ENCODE measurements around the gene ATP8B3. TPM values are rescaled to one million over a fixed set of nuclear protein-coding genes. Genes with fewer than 3 reads are reported as not detected.
A peak's percentile ranks its signal among the peaks of the same experiment; 100 is the strongest.
"Not testable (repeated sequence)": the region's sequence is repeated elsewhere in the genome, so short reads cannot be mapped to it uniquely, and the experiment has no call there.

The ATP8B3 gene
- total and polyA plus RNA-seq, 2 experiments from 2014 or later = 2.1 to 6.0 TPM

DNA sequence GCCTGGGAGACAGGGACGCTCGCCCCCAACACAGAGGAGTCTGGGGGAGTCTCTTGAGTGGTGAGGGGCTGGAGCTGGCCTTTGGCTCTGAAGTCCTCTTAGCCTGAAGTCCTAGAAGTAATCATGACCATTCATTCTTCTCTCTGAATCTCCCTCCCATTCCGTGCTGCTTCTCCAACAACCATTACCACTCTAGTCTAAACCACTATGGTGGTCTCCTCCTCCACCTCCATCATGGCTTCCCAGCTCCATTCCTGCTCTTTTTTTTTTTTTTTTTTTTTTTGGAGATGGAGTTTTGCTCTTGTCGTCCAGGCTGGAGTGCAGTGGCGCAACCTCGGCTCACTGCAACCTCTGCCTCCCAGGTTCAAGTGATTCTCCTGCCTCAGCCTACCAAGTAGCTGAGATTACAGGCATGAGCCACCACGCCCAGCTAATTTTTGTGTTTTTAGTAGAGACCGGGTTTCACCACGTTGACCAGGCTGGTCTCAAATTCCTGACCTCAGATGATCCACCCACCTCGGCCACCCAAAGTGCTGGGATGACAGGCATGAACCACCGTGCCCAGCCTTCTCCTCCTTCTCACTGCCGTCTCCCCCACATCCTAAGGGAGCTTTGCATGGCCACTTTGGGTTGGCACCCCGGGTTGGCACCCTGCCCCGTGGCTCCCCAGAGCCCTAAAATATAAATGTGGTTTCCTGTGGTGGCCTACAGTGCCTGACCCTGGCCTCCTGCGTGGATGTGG lies 51.1 kb downstream of the ATP8B3 start:
- peaks cover 17% of the 10 kb centered on the region for H3K4me1 Mint-ChIP-seq
- DNase-seq (ENCODE audit: low spot score); ATAC-seq; H3K27ac ChIP-seq (ENCODE audit: low read depth); H3K36me3 ChIP-seq (ENCODE audit: insufficient read depth); H3K4me1 ChIP-seq (ENCODE audit: insufficient read depth); H2AFZ ChIP-seq; H3K4me2 ChIP-seq; H3K9me2 ChIP-seq (ENCODE audit: insufficient read depth); H3K27ac Mint-ChIP-seq; H3K36me3 Mint-ChIP-seq (ENCODE audit: low read depth); H3K79me2 ChIP-seq (replicated peaks; ENCODE audit: insufficient read depth); H3K4me3 ChIP-seq; H3K4me3 Mint-ChIP-seq: not testable (repeated sequence)
- Histone ChIP-seq H3K27me3 (ENCODE audit: insufficient read depth) (peaks cover 100% of the 10 kb centered on the region), H4K20me1 (replicated peaks; ENCODE audit: insufficient read depth) (peaks cover 22% of the 10 kb centered on the region), H3F3A (replicated peaks; ENCODE audit: low read depth) (0 out of 2 replicates have a peak, but pooled peaks cover 10% of the 10 kb centered on the region)
- peaks cover 100% of the 10 kb centered on the region for H3K27me3 Mint-ChIP-seq (ENCODE audit: insufficient read depth, low read depth, poor library complexity)
- peak; percentile 87 for TF ChIP-seq EZH2 (IDR thresholded peaks at IDR 0.05; ENCODE audit: low read depth, unreplicated experiment)
- peaks cover 12% of the 10 kb centered on the region; the same call in 1 of the 3 replicates for H3K9me3 Mint-ChIP-seq

DNA sequence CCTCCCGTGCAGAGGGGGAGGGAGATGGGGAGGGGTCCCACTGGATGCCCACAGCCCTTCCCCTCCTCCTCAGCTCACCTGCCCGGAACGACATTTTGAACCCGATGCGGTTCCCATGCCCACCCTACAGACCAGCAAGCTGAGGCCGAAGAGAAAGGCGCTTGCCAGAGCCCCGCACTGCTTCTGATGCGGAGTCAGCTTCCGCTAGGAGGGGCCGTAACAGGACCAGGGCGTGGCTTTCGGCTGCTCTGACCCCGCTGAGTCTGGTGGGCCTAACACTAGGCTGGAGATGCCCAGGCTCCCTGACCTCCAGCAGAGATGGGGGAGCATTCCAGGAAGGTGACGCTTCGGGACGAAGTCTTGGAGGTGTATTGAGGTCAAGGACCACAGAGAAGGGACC lies 52.1 kb downstream of the ATP8B3 start:
- ATAC-seq (peak; percentile 13), DNase-seq (ENCODE audit: low spot score) (no peak)
- no peaks in the 10 kb centered on the region for H3K9me2 ChIP-seq (ENCODE audit: insufficient read depth)
- no peak overlapping the region for H3K27ac ChIP-seq (ENCODE audit: low read depth)
- H3K79me2 ChIP-seq (replicated peaks; ENCODE audit: insufficient read depth) = no peaks in the 10 kb centered on the region
- no peak overlapping the region for H3K4me2 ChIP-seq
- peaks cover 26% of the 10 kb centered on the region for H4K20me1 ChIP-seq (replicated peaks; ENCODE audit: insufficient read depth)
- no peak overlapping the region for H3K4me3 ChIP-seq
- Mint-ChIP-seq H3K36me3 (ENCODE audit: low read depth) (no peaks in the 10 kb centered on the region), H3K27me3 (ENCODE audit: insufficient read depth, low read depth, poor library complexity) (peaks cover 100% of the 10 kb centered on the region), H3K27ac (no peak overlapping the region), H3K4me3 (no peak overlapping the region), H3K4me1 (peaks cover 20% of the 10 kb centered on the region), H3K9me3 (peaks cover 12% of the 10 kb centered on the region; the same call in 1 of the 3 replicates)
- peaks cover 16% of the 10 kb centered on the region; the same call in 1 of the 2 replicates for H3F3A ChIP-seq (replicated peaks; ENCODE audit: low read depth)
- TF ChIP-seq EZH2 (IDR thresholded peaks at IDR 0.05; ENCODE audit: low read depth, unreplicated experiment) = peak; percentile 74
- TF ChIP-seq, protein P1, sequence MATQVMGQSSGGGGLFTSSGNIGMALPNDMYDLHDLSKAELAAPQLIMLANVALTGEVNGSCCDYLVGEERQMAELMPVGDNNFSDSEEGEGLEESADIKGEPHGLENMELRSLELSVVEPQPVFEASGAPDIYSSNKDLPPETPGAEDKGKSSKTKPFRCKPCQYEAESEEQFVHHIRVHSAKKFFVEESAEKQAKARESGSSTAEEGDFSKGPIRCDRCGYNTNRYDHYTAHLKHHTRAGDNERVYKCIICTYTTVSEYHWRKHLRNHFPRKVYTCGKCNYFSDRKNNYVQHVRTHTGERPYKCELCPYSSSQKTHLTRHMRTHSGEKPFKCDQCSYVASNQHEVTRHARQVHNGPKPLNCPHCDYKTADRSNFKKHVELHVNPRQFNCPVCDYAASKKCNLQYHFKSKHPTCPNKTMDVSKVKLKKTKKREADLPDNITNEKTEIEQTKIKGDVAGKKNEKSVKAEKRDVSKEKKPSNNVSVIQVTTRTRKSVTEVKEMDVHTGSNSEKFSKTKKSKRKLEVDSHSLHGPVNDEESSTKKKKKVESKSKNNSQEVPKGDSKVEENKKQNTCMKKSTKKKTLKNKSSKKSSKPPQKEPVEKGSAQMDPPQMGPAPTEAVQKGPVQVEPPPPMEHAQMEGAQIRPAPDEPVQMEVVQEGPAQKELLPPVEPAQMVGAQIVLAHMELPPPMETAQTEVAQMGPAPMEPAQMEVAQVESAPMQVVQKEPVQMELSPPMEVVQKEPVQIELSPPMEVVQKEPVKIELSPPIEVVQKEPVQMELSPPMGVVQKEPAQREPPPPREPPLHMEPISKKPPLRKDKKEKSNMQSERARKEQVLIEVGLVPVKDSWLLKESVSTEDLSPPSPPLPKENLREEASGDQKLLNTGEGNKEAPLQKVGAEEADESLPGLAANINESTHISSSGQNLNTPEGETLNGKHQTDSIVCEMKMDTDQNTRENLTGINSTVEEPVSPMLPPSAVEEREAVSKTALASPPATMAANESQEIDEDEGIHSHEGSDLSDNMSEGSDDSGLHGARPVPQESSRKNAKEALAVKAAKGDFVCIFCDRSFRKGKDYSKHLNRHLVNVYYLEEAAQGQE (IDR thresholded peaks at IDR 0.05; ENCODE audit: unreplicated experiment) = no peak
- H3K36me3 ChIP-seq (ENCODE audit: insufficient read depth) = no peaks in the 10 kb centered on the region
- no peak overlapping the region for H2AFZ ChIP-seq
- peaks cover 100% of the 10 kb centered on the region for H3K27me3 ChIP-seq (ENCODE audit: insufficient read depth)
- peaks cover 11% of the 10 kb centered on the region; the same call in 1 of the 2 replicates for H3K4me1 ChIP-seq (ENCODE audit: insufficient read depth)

Measured in GM23338 (cell line).